GM18858 (cell line): ENCODE results near the gene CUEDC2.

ENCODE experiments used
- ATAC-seq: cut with Tn5 transposase; IDR thresholded peaks from one replicate; pipeline ENCODE4 v1.9.1; 2021; ENCODE audit not compliant: unreplicated experiment

The CUEDC2 gene

GRCh38 chr10:102432162-102432950, at the start of gene CUEDC2:
TSS of gene CUEDC2 (minus strand) at chr10:102432574. CDS start at chr10:102425188, 7,386 bp downstream.
- peak; percentile 71 for ATAC-seq

- ATAC-seq = no peak
Measured at GRCh38 chr10:102480396-102480795, 48.0 kb upstream of the CUEDC2 start.

- ATAC-seq = no peak
Measured at GRCh38 chr10:102479651-102480050, 47.3 kb upstream of the CUEDC2 start.

GRCh38 chr10:102476466-102477141, 44.2 kb upstream of the CUEDC2 start:
- no peak for ATAC-seq

GRCh38 chr10:102475451-102476040, 43.2 kb upstream of the CUEDC2 start:
- no peak for ATAC-seq

GRCh38 chr10:102473445-102474331, 41.3 kb upstream of the CUEDC2 start:
- no peak for ATAC-seq

GRCh38 chr10:102470579-102471546, 38.5 kb upstream of the CUEDC2 start:
- ATAC-seq = no peak

- ATAC-seq = no peak
Measured at GRCh38 chr10:102468683-102469082, 36.3 kb upstream of the CUEDC2 start.

GRCh38 chr10:102467971-102468438, 35.6 kb upstream of the CUEDC2 start:
- no peak for ATAC-seq

- ATAC-seq = no peak
Measured at GRCh38 chr10:102467318-102467717, 34.9 kb upstream of the CUEDC2 start.

- no peak for ATAC-seq
Measured at GRCh38 chr10:102465466-102465865, 33.1 kb upstream of the CUEDC2 start.

- ATAC-seq = no peak
Measured at GRCh38 chr10:102463983-102464382, 31.6 kb upstream of the CUEDC2 start.

- ATAC-seq = no peak
Measured at GRCh38 chr10:102462512-102463054, 30.2 kb upstream of the CUEDC2 start.

- no peak for ATAC-seq
Measured at GRCh38 chr10:102461187-102462054, 29.0 kb upstream of the CUEDC2 start.

- no peak for ATAC-seq
Measured at GRCh38 chr10:102460836-102461186, 28.4 kb upstream of the CUEDC2 start.

GRCh38 chr10:102458656-102459055, 26.3 kb upstream of the CUEDC2 start:
- ATAC-seq = no peak

- no peak for ATAC-seq
Measured at GRCh38 chr10:102457591-102458150, 25.3 kb upstream of the CUEDC2 start.

GRCh38 chr10:102455893-102456471, 23.6 kb upstream of the CUEDC2 start:
- ATAC-seq = no peak
